Right forelimb (tissue), 1 donor: ENCODE measurements around the gene AKR1B1.

ENCODE experiments used
- DNase-seq: peaks from one replicate; pipeline ENCODE4 v3.0.0-alpha.2; 2018

AKR1B1 gene

GRCh38 chr7:134407311-134407710, 51.6 kb downstream of the AKR1B1 start:
- DNase-seq, result no peak

GRCh38 chr7:134406431-134406830, 52.5 kb downstream of the AKR1B1 start:
- no peak for DNase-seq

- no peak for DNase-seq
Observed at GRCh38 chr7:134405299-134405698, 53.6 kb downstream of the AKR1B1 start.

GRCh38 chr7:134403062-134403461, 55.8 kb downstream of the AKR1B1 start:
- no peak for DNase-seq

- DNase-seq, result no peak
Observed at GRCh38 chr7:134400859-134401258, 58.0 kb downstream of the AKR1B1 start.

GRCh38 chr7:134396031-134396430, 62.9 kb downstream of the AKR1B1 start:
- no peak for DNase-seq

- DNase-seq, result no peak
Observed at GRCh38 chr7:134395604-134396003, 63.3 kb downstream of the AKR1B1 start.

- no peak for DNase-seq
Observed at GRCh38 chr7:134394056-134394455, 64.8 kb downstream of the AKR1B1 start.
